Osteocyte (in vitro differentiated cells): Measurements from ENCODE around the gene PMFBP1. TPM values are rescaled to one million over a fixed set of nuclear protein-coding genes. Genes with fewer than 3 reads are reported as not detected.

Experiments used
- DNase-seq: peaks from one replicate; pipeline ENCODE4 v3.0.0; 2021; ENCODE audit warnings: mixed read lengths; ENCODE audit not compliant: unreplicated experiment; ENCODE audit errors: extremely low spot score
- H3K27ac Mint-ChIP-seq: one replicate; pipeline ENCODE4 v1.8.0; 2021; ENCODE audit warnings: mild to moderate bottlenecking, mixed read lengths; ENCODE audit not compliant: unreplicated experiment
- H3K27me3 Mint-ChIP-seq: one replicate; pipeline ENCODE4 v1.8.0; 2021; ENCODE audit warnings: mixed read lengths; ENCODE audit not compliant: unreplicated experiment
- H3K36me3 Mint-ChIP-seq: one replicate; pipeline ENCODE4 v1.8.0; 2021; ENCODE audit warnings: mixed read lengths; ENCODE audit not compliant: unreplicated experiment
- H3K4me1 Mint-ChIP-seq: one replicate; pipeline ENCODE4 v1.8.0; 2021; ENCODE audit warnings: mixed read lengths; ENCODE audit not compliant: unreplicated experiment
- H3K4me3 Mint-ChIP-seq: one replicate; pipeline ENCODE4 v1.8.0; 2021; ENCODE audit warnings: mild to moderate bottlenecking, moderate library complexity, mixed read lengths; ENCODE audit not compliant: unreplicated experiment
- H3K9me3 Mint-ChIP-seq: one replicate; pipeline ENCODE4 v1.8.0; 2021; ENCODE audit warnings: mixed read lengths; ENCODE audit not compliant: unreplicated experiment
- total RNA-seq: library from RNA; stranded (reverse); gene quantifications from 2 replicates; pipeline ENCODE4 v1.2.1, GENCODE V29; 2021
- TF ChIP-seq, protein P1 (sequence below): fragments of 200-600 bp; sonication (generic); IDR thresholded peaks from 2 replicates; pipeline ENCODE4 v1.5.0; 2021; ENCODE audit warnings: antibody characterized with exemption, mild to moderate bottlenecking, moderate library complexity

Gene PMFBP1
- total RNA-seq, 1 donor from 2014 or later: 2.8 TPM

DNA sequence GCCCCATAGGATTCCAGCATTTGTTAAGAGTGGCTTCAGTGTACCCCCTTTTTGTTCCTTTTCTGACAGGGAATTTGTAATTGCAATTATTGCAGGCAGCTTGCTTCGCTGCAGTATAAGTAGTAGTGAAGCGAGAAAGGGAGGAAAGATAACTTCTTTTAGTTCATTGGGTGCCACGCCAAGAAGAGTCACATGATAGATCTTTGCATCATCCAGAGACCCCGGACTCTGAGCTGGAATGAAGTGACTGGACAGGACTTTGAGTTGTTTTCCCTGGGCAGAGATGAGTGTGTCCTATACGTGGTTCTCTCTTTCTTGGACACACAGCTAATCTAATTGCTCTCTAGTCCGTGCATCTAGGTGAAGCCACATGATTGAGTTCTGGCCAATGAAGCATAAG is 44.8 kb upstream of the PMFBP1 start:
- Mint-ChIP-seq H3K9me3 (peaks cover 20% of the 10 kb centered on the region), H3K27ac (no peak overlapping the region), H3K4me3 (no peak overlapping the region), H3K36me3 (peaks cover 8% of the 10 kb centered on the region), H3K27me3 (no peaks in the 10 kb centered on the region), H3K4me1 (no peaks in the 10 kb centered on the region)
- TF ChIP-seq, protein P1, sequence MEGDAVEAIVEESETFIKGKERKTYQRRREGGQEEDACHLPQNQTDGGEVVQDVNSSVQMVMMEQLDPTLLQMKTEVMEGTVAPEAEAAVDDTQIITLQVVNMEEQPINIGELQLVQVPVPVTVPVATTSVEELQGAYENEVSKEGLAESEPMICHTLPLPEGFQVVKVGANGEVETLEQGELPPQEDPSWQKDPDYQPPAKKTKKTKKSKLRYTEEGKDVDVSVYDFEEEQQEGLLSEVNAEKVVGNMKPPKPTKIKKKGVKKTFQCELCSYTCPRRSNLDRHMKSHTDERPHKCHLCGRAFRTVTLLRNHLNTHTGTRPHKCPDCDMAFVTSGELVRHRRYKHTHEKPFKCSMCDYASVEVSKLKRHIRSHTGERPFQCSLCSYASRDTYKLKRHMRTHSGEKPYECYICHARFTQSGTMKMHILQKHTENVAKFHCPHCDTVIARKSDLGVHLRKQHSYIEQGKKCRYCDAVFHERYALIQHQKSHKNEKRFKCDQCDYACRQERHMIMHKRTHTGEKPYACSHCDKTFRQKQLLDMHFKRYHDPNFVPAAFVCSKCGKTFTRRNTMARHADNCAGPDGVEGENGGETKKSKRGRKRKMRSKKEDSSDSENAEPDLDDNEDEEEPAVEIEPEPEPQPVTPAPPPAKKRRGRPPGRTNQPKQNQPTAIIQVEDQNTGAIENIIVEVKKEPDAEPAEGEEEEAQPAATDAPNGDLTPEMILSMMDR: no peak
- DNase-seq: no peak

DNA sequence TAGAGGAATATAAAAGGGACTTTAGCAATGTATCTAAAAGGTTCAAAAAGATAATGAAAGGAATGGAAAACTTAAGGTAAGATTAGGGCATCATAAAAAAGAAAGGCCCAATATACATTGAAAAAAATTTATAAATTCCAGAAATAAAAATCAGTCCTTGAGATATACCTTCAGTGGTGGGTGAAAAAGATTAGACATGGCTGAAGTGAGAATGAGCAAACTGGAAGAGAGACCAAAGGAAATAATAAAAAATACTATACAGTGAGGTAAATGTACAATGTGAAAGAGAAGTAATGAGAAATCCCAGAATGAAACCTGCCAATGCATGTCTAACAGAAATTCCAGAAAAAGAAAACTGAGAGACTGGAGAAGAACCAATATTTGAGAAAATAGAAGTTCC is 42.9 kb upstream of the PMFBP1 start:
- no peaks in the 10 kb centered on the region for H3K4me1 Mint-ChIP-seq
- H3K4me3 Mint-ChIP-seq: no peak overlapping the region
- DNase-seq: no peak
- TF ChIP-seq, protein P1: no peak
- H3K36me3 Mint-ChIP-seq: peaks cover 8% of the 10 kb centered on the region
- H3K27me3 Mint-ChIP-seq: no peaks in the 10 kb centered on the region
- H3K27ac Mint-ChIP-seq: no peak overlapping the region
- H3K9me3 Mint-ChIP-seq: peaks cover 20% of the 10 kb centered on the region

DNA sequence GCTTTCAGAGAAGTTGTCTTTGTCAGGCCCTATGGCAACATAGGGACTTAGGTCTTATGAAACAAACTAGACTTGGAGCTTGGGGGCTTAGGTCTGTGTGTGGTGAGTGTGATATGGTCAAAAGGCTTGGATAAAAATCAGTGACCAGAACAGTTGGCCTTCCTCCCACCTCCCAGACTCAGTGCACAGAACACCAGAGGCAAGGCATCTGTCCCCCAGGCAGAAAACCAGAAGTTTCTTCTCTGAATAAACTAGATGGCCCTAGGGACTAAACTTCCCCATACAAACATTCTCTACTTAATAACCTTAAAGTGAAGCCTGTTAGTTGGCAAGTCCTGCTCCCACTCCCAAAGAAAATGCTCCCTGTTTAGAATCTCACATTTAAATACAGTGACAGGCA is 39.2 kb upstream of the PMFBP1 start:
- TF ChIP-seq, protein P1: no peak
- Mint-ChIP-seq H3K36me3 (peaks cover 8% of the 10 kb centered on the region), H3K27me3 (no peaks in the 10 kb centered on the region), H3K4me3 (no peak overlapping the region), H3K27ac (no peak overlapping the region), H3K9me3 (peaks cover 20% of the 10 kb centered on the region), H3K4me1 (no peaks in the 10 kb centered on the region)
- no peak for DNase-seq

DNA sequence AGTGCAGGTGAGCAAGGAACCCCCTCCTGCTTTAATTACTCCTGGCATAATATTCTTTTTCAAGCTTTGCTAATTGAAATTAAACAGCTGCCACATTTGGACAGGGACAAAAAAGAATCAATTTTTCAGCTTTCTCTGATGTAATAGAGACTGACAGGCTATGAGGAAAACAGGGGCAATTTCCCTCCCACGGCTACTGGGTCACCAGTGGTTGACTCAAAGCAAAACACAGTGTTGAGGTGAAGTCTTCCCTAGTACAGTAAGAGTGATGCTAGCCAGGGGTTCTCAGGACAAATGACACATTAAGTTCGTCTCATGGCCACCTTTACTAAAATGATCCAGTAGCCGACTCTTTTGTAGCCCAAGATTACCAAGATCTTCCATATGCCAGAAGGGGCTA is 38.6 kb upstream of the PMFBP1 start:
- H3K27me3 Mint-ChIP-seq: no peaks in the 10 kb centered on the region
- H3K36me3 Mint-ChIP-seq: peaks cover 8% of the 10 kb centered on the region
- H3K9me3 Mint-ChIP-seq: peaks cover 19% of the 10 kb centered on the region
- TF ChIP-seq, protein P1: no peak
- H3K27ac Mint-ChIP-seq: no peak overlapping the region
- H3K4me3 Mint-ChIP-seq: no peak overlapping the region
- DNase-seq: no peak
- H3K4me1 Mint-ChIP-seq: no peaks in the 10 kb centered on the region

DNA sequence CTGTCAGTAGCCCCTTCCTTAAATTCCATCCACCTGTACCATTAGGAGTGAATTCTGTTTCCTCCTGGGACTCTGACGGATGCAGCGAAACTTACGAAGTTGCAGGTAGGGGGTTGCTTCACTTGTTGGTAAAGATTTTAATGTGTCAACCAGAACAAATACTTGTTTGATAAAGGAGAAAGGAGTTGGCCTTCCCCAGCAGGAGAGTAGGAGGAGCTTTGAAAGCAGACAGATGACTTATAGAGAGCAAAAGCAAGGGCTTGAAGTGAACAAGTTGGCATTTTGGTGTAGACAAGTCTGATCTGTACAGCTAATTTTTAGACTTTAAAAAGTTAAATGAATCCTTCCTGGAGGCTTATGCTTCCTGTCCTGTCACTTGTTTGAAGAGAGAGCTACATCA is 38.1 kb upstream of the PMFBP1 start:
- H3K27me3 Mint-ChIP-seq: no peaks in the 10 kb centered on the region
- peaks cover 14% of the 10 kb centered on the region for H3K9me3 Mint-ChIP-seq
- no peak overlapping the region for H3K27ac Mint-ChIP-seq
- H3K36me3 Mint-ChIP-seq: peaks cover 6% of the 10 kb centered on the region
- no peak for DNase-seq
- TF ChIP-seq, protein P1: no peak
- H3K4me1 Mint-ChIP-seq: no peaks in the 10 kb centered on the region
- no peak overlapping the region for H3K4me3 Mint-ChIP-seq
